CD8-positive, alpha-beta memory T cell (primary cell): ENCODE measurements around the gene INPP1. TPM values are rescaled to one million over a fixed set of nuclear protein-coding genes. Genes with fewer than 3 reads are reported as not detected.

ENCODE experiments used
- CTCF ChIA-PET: fragments of 350-600 bp; sonication (Branson Sonifier 250); formaldehyde crosslinking; loops from one replicate; lab custom pipeline; 2021; ENCODE audit warnings: antibody characterized with exemption; lab: Charles Lee
- POLR2A ChIA-PET: fragments of 350-600 bp; sonication (Branson Sonifier 250); formaldehyde crosslinking; loops from one replicate; lab custom pipeline; 2021; ENCODE audit warnings: antibody characterized with exemption; lab: Charles Lee
- DNase-seq, 5 donors: peaks; one replicate each; pipeline versions ENCODE4 v3.0.0 to v3.0.0-alpha.2; 2020 to 2022; ENCODE audit warnings: mixed read lengths in 1 of 5
- H3K27ac ChIP-seq: one replicate; pipeline ENCODE4 v1.7.0; 2013; ENCODE audit warnings: low read depth, mild to moderate bottlenecking, low read length, moderate library complexity
- H3K27me3 ChIP-seq: 2 replicates; pipeline ENCODE4 v1.7.0; 2013; ENCODE audit warnings: low read length, mild to moderate bottlenecking; ENCODE audit not compliant: insufficient read depth, poor library complexity, severe bottlenecking
- H3K36me3 ChIP-seq: 2 replicates; pipeline ENCODE4 v1.7.0; 2013; ENCODE audit warnings: mild to moderate bottlenecking, low read length, moderate library complexity; ENCODE audit not compliant: insufficient read depth
- H3K4me1 ChIP-seq: 2 replicates; pipeline ENCODE4 v1.7.0; 2013; ENCODE audit warnings: mild to moderate bottlenecking, low read length, moderate library complexity; ENCODE audit not compliant: insufficient read depth
- H3K4me3 ChIP-seq: 2 replicates; pipeline ENCODE4 v1.7.0; 2013; ENCODE audit warnings: mild to moderate bottlenecking, low read length
- H3K9me3 ChIP-seq: 2 replicates; pipeline ENCODE4 v1.7.0; 2013; ENCODE audit warnings: mild to moderate bottlenecking, low read length
- H3K27ac Mint-ChIP-seq, 8 donors: one replicate each; pipeline ENCODE4 v1.8.0; 2020 to 2021; ENCODE audit warnings: mixed read lengths in 8 of 8, mild to moderate bottlenecking in 6 of 8, inconsistent platforms in 3 of 8, moderate library complexity in 3 of 8
- H3K27me3 Mint-ChIP-seq, 2 donors: one replicate each; pipeline ENCODE4 v1.8.0; 2020 to 2021; ENCODE audit warnings: mixed read lengths in 2 of 2, mild to moderate bottlenecking in 1 of 2, moderate library complexity in 1 of 2
- H3K36me3 Mint-ChIP-seq, 3 donors: one replicate each; pipeline ENCODE4 v1.8.0; 2020 to 2021; ENCODE audit warnings: mixed read lengths in 3 of 3, inconsistent platforms in 1 of 3, mild to moderate bottlenecking in 1 of 3
- H3K4me1 Mint-ChIP-seq, 3 donors: one replicate each; pipeline ENCODE4 v1.8.0; 2020 to 2021; ENCODE audit warnings: mixed read lengths in 3 of 3, inconsistent platforms in 1 of 3, mild to moderate bottlenecking in 1 of 3
- H3K4me3 Mint-ChIP-seq, 7 donors: one replicate each; pipeline ENCODE4 v1.8.0; 2020 to 2021; ENCODE audit warnings: mixed read lengths in 7 of 7, mild to moderate bottlenecking in 6 of 7, moderate library complexity in 4 of 7, inconsistent platforms in 2 of 7
- H3K9me3 Mint-ChIP-seq, 5 donors: one replicate each; pipeline ENCODE4 v1.8.0; 2020 to 2022; ENCODE audit warnings: mixed read lengths in 5 of 5, mild to moderate bottlenecking in 3 of 5, moderate library complexity in 2 of 5, inconsistent platforms in 1 of 5
- polyA plus RNA-seq: library from polyadenylated mRNA; unstranded; fragments of 300-500 nt; fragmentation: Illumina TruSeq; gene quantifications from one replicate; pipeline ENCODE4 v1.2.3, GENCODE V29; 2021
- total RNA-seq, 2 experiments: library from RNA; stranded (reverse); gene quantifications; one replicate each; pipeline ENCODE4 v1.2.3, GENCODE V29; 2021

Gene INPP1
- total and polyA plus RNA-seq, 3 experiments from 2014 or later: 5.5 to 15.9 (median 13.4) TPM

- no peak overlapping the region for H3K4me3 ChIP-seq
- no peak for DNase-seq
- H3K9me3 ChIP-seq: no peaks in the 10 kb centered on the region
- no peaks in the 10 kb centered on the region for H3K27me3 ChIP-seq
- H3K36me3 ChIP-seq: no peaks in the 10 kb centered on the region
- H3K4me3 Mint-ChIP-seq: peak overlapping the region in 3 of 7 donors; percentile 7 to 42 (median 16)
- peak overlapping the region; percentile 44 to 78 (median 53) for H3K27ac Mint-ChIP-seq
- peaks cover 0 to 16% (median 3%) of the 10 kb centered on the region in 3 donors for H3K36me3 Mint-ChIP-seq
- H3K9me3 Mint-ChIP-seq: no peaks in the 10 kb centered on the region
- POLR2A ChIA-PET: interaction anchor here (0.6 kb wide), 1 partner anchor 1283 kb away, joined by 3 read pairs; no protein-coding TSS in a partner anchor
- H3K4me1 Mint-ChIP-seq: peaks cover 73 to 84% (median 84%) of the 10 kb centered on the region in 3 donors
- H3K27ac ChIP-seq: no peak overlapping the region
- H3K27me3 Mint-ChIP-seq: no peaks in the 10 kb centered on the region
- CTCF ChIA-PET: interaction anchor here (0.9 kb wide), 1 partner anchor 36 kb away, joined by 3 read pairs; no protein-coding TSS in a partner anchor
- H3K4me1 ChIP-seq: peaks cover 76% of the 10 kb centered on the region
Measured at GRCh38 chr2:190412966-190413365, 69.6 kb downstream of the INPP1 start.

GRCh38 chr2:190413421-190413820 is 70.0 kb downstream of the INPP1 start:
- Histone ChIP-seq H3K4me1 (peaks cover 76% of the 10 kb centered on the region), H3K4me3 (no peak overlapping the region), H3K36me3 (no peaks in the 10 kb centered on the region), H3K27ac (no peak overlapping the region), H3K9me3 (no peaks in the 10 kb centered on the region), H3K27me3 (no peaks in the 10 kb centered on the region)
- Mint-ChIP-seq H3K27ac (peak overlapping the region; percentile 22 to 78 (median 49)), H3K36me3 (peaks cover 0 to 20% (median 3%) of the 10 kb centered on the region in 3 donors), H3K4me1 (peaks cover 77 to 89% (median 89%) of the 10 kb centered on the region in 3 donors), H3K4me3 (peak overlapping the region in 6 of 7 donors; percentile 5 to 54 (median 20)), H3K9me3 (no peaks in the 10 kb centered on the region), H3K27me3 (no peaks in the 10 kb centered on the region)
- ChIA-PET POLR2A (no interaction called here), CTCF (interaction anchor here (0.9 kb wide), 1 partner anchor 37 kb away, joined by 3 read pairs; no protein-coding TSS in a partner anchor)
- DNase-seq: no peak

GRCh38 chr2:190415251-190415650 is 71.9 kb downstream of the INPP1 start:
- peak overlapping the region in 2 of 7 donors; percentile 16 to 70 for H3K4me3 Mint-ChIP-seq
- H3K27me3 Mint-ChIP-seq: no peaks in the 10 kb centered on the region
- Histone ChIP-seq H3K4me3 (no peak overlapping the region), H3K27ac (no peak overlapping the region), H3K9me3 (no peaks in the 10 kb centered on the region), H3K27me3 (no peaks in the 10 kb centered on the region), H3K36me3 (no peaks in the 10 kb centered on the region), H3K4me1 (peaks cover 75% of the 10 kb centered on the region)
- no peaks in the 10 kb centered on the region for H3K9me3 Mint-ChIP-seq
- ChIA-PET CTCF (interaction anchor here (1.4 to 1.8 kb wide), 2 partner anchors 8 to 265 kb away, joined by 5 read pairs; no protein-coding TSS in a partner anchor), POLR2A (interaction anchor here (1.0 kb wide), 1 partner anchor 8 kb away, joined by 4 read pairs; no protein-coding TSS in a partner anchor)
- DNase-seq: no peak
- H3K4me1 Mint-ChIP-seq: peaks cover 78 to 94% (median 93%) of the 10 kb centered on the region in 3 donors
- peak overlapping the region; percentile 48 to 95 (median 85) for H3K27ac Mint-ChIP-seq
- peaks cover 0 to 27% (median 13%) of the 10 kb centered on the region in 3 donors for H3K36me3 Mint-ChIP-seq

- no peaks in the 10 kb centered on the region for H3K27me3 Mint-ChIP-seq
- no peak overlapping the region for H3K27ac ChIP-seq
- no peak for DNase-seq
- ChIA-PET POLR2A (interaction anchor here (0.8 to 1.0 kb wide), 3 partner anchors 9 to 118 kb away, joined by 3 to 4 read pairs (median 3); no protein-coding TSS in a partner anchor), CTCF (interaction anchor here (1.4 to 1.8 kb wide), 2 partner anchors 9 to 264 kb away, joined by 5 read pairs; no protein-coding TSS in a partner anchor)
- H3K27ac Mint-ChIP-seq: peak overlapping the region; percentile 63 to 95 (median 85)
- H3K4me3 ChIP-seq: no peak overlapping the region
- H3K36me3 Mint-ChIP-seq: peaks cover 0 to 31% (median 15%) of the 10 kb centered on the region in 3 donors
- no peaks in the 10 kb centered on the region for H3K9me3 Mint-ChIP-seq
- H3K27me3 ChIP-seq: no peaks in the 10 kb centered on the region
- H3K36me3 ChIP-seq: no peaks in the 10 kb centered on the region
- H3K4me1 ChIP-seq: peaks cover 71% of the 10 kb centered on the region
- H3K4me1 Mint-ChIP-seq: peaks cover 82 to 97% (median 96%) of the 10 kb centered on the region in 3 donors
- no peaks in the 10 kb centered on the region for H3K9me3 ChIP-seq
- H3K4me3 Mint-ChIP-seq: peak overlapping the region; percentile 4 to 83 (median 62)
Measured at GRCh38 chr2:190415794-190416775, 72.7 kb downstream of the INPP1 start.

GRCh38 chr2:190417045-190417842 is 73.9 kb downstream of the INPP1 start:
- POLR2A ChIA-PET: no interaction called here
- CTCF ChIA-PET: interaction anchor here (1.8 kb wide), 1 partner anchor 10 kb away, joined by 5 read pairs; no protein-coding TSS in a partner anchor
- H3K36me3 ChIP-seq: no peaks in the 10 kb centered on the region
- Mint-ChIP-seq H3K27me3 (no peaks in the 10 kb centered on the region), H3K4me1 (peaks cover 83 to 97% (median 96%) of the 10 kb centered on the region in 3 donors), H3K4me3 (peak overlapping the region in 1 of 7 donors; percentile 64), H3K36me3 (peaks cover 0 to 34% (median 16%) of the 10 kb centered on the region in 3 donors), H3K27ac (peak overlapping the region; percentile 49 to 94 (median 84)), H3K9me3 (no peaks in the 10 kb centered on the region)
- peaks cover 64% of the 10 kb centered on the region for H3K4me1 ChIP-seq
- H3K9me3 ChIP-seq: no peaks in the 10 kb centered on the region
- H3K27ac ChIP-seq: no peak overlapping the region
- DNase-seq: no peak
- H3K4me3 ChIP-seq: no peak overlapping the region
- no peaks in the 10 kb centered on the region for H3K27me3 ChIP-seq

GRCh38 chr2:190418727-190419126 is 75.3 kb downstream of the INPP1 start:
- Mint-ChIP-seq H3K27ac (peak overlapping the region in 1 of 8 donors; percentile 84), H3K4me3 (peak overlapping the region in 1 of 7 donors; percentile 48), H3K27me3 (no peaks in the 10 kb centered on the region), H3K4me1 (peaks cover 82 to 96% (median 96%) of the 10 kb centered on the region in 3 donors), H3K9me3 (no peaks in the 10 kb centered on the region), H3K36me3 (peaks cover 0 to 40% (median 17%) of the 10 kb centered on the region in 3 donors)
- Histone ChIP-seq H3K27me3 (no peaks in the 10 kb centered on the region), H3K4me3 (no peak overlapping the region), H3K27ac (no peak overlapping the region), H3K36me3 (no peaks in the 10 kb centered on the region), H3K4me1 (peaks cover 51% of the 10 kb centered on the region), H3K9me3 (no peaks in the 10 kb centered on the region)
- CTCF ChIA-PET: no interaction called here
- DNase-seq: no peak
- POLR2A ChIA-PET: no interaction called here

GRCh38 chr2:190420801-190421200 is 77.4 kb downstream of the INPP1 start:
- H3K9me3 ChIP-seq: no peaks in the 10 kb centered on the region
- Mint-ChIP-seq H3K4me3 (no peak overlapping the region), H3K27ac (peak overlapping the region in 2 of 8 donors; percentile 1 to 44), H3K9me3 (no peaks in the 10 kb centered on the region), H3K27me3 (no peaks in the 10 kb centered on the region), H3K36me3 (peaks cover 0 to 48% (median 19%) of the 10 kb centered on the region in 3 donors), H3K4me1 (peaks cover 84 to 96% (median 95%) of the 10 kb centered on the region in 3 donors)
- ChIA-PET CTCF (no interaction called here), POLR2A (no interaction called here)
- H3K36me3 ChIP-seq: no peaks in the 10 kb centered on the region
- no peak overlapping the region for H3K27ac ChIP-seq
- H3K4me3 ChIP-seq: no peak overlapping the region
- H3K27me3 ChIP-seq: no peaks in the 10 kb centered on the region
- H3K4me1 ChIP-seq: peaks cover 34% of the 10 kb centered on the region
- DNase-seq: no peak
